Measurements from ENCODE around the gene CST3.
"Not testable (repeated sequence)": the region's sequence is repeated elsewhere in the genome, so short reads cannot be mapped to it uniquely, and the experiment has no call there.

CST3 gene

GRCh38 chr20:23662276-23662870 lies 24.6 kb upstream of the CST3 start:
- no peak for DNase-seq (ENCODE audit: low read depth in 2 of 2)

GRCh38 chr20:23661002-23661429 lies 23.3 kb upstream of the CST3 start:
- no peak for DNase-seq (ENCODE audit: low read depth in 2 of 2)

- DNase-seq (ENCODE audit: low read depth in 2 of 2) = no peak
Observed at GRCh38 chr20:23659989-23660837, 22.5 kb upstream of the CST3 start.

DNA sequence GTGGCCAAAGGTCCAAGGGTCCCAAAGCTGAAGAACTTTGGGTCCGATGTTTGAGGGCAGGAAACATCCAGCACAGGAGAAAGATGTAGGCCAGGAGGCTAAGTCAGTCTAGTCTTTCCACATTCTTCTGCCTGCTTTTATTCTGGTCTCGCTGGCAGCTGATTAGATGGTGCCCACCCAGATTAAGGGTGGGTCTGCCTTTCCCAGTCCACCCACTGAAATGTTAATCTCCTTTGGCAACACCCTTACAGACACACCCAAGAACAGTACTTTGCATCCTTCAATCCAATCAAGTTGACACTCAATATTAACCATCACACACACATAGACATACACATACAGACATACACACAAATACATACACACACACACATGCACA lies 21.8 kb upstream of the CST3 start:
- not testable (repeated sequence) for DNase-seq (ENCODE audit: low read depth in 2 of 2)

- DNase-seq (ENCODE audit: low read depth in 2 of 2) = no peak
Observed at GRCh38 chr20:23658989-23659609, 21.3 kb upstream of the CST3 start.

- no peak for DNase-seq (ENCODE audit: low read depth in 2 of 2)
Observed at GRCh38 chr20:23658336-23658735, 20.6 kb upstream of the CST3 start.

DNA sequence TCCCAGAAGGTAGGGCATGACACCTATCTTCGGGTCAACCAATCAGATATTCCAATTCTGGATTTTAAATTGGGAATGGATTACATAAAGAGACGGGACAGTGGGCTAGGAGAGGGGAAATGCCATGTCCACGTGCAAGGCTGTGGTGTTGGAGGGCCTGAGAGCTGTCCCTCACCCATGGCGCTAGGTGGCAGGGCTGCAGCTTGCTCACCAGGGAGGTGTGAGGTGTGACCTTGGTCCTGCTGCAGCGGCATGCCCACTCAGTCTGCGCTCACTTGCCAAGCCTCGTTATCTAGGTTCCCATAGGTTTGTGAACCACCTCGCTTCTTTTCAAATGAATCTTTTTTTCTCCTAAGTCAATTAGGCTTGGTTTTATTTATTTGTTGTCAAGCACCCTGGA lies 19.4 kb upstream of the CST3 start:
- no peak for DNase-seq (ENCODE audit: low read depth in 2 of 2)

DNA sequence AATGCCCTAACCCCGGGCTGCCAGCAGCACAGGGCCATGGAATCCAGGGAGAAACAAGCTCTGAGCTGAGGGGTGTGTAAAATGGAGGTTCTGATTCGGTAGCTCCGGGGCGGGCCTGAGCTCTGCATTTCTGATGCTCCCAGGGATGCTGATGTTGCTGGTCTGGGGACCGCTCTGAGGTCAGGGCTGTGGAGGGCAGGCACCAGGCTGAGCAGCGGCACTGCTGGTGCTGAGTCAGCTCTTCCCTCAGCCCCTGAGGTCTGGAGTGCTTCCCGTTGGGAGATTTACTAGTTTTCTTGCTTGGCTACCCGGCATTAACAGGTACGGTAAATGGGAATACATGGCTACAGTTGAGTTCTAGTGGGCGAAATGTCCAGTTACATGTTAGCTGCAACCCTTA lies 18.6 kb upstream of the CST3 start:
- DNase-seq (ENCODE audit: low read depth in 2 of 2) = no peak

- DNase-seq (ENCODE audit: low read depth in 2 of 2) = no peak
Observed at GRCh38 chr20:23655491-23656211, 17.9 kb upstream of the CST3 start.

- no peak for DNase-seq (ENCODE audit: low read depth in 2 of 2)
Observed at GRCh38 chr20:23654717-23655116, 17.0 kb upstream of the CST3 start.

- DNase-seq (ENCODE audit: low read depth in 2 of 2) = no peak
Observed at GRCh38 chr20:23654000-23654399, 16.2 kb upstream of the CST3 start.

GRCh38 chr20:23653400-23653938 lies 15.7 kb upstream of the CST3 start:
- DNase-seq (ENCODE audit: low read depth in 2 of 2) = no peak

GRCh38 chr20:23652926-23653325 lies 15.2 kb upstream of the CST3 start:
- DNase-seq (ENCODE audit: low read depth in 2 of 2) = no peak

DNA sequence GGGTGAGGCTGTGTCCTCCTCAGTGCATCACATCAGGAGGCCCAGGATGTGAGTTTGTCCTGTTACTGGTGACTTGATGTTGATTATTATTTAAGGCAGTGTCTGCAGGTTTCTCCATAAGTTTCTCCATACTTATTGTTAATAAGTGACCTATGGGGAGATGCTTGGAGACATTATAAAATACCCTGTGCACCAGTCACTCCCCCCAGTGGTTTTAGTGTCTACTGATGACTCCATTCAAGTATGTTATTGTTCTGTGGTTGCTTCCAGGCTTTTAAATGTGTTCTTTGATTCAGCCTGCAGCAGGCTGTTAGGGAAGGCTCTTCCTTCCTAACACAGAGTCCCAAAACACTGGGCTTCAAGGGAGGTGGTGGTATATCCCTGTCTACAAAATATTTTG lies 14.6 kb upstream of the CST3 start:
- DNase-seq (ENCODE audit: low read depth in 2 of 2) = no peak

- DNase-seq (ENCODE audit: low read depth in 2 of 2) = no peak
Observed at GRCh38 chr20:23651117-23651516, 13.4 kb upstream of the CST3 start.

GRCh38 chr20:23649830-23650417 lies 12.2 kb upstream of the CST3 start:
- no peak for DNase-seq (ENCODE audit: low read depth in 2 of 2)

DNA sequence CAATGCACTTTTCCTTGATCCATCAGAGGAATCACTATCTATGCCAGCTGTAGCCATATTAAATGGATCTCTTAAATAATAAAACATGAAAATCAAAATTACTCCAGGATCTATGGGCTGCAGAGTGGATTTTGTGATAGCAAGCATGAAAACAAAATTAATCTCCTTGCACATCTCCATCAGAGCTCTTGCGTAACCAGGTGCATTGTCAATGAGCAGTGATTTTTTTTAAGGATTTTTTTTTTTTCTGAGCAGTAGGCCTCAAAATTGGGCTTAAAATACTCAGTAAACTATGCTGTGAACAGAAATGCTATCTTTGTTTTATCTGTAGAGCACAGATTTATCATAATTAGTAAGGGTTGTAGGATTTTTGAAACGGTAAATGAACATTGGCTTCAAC lies 11.5 kb upstream of the CST3 start:
- no peak for DNase-seq (ENCODE audit: low read depth in 2 of 2)

GRCh38 chr20:23647346-23647745 lies 9.6 kb upstream of the CST3 start:
- no peak for DNase-seq (ENCODE audit: low read depth in 2 of 2)

DNA sequence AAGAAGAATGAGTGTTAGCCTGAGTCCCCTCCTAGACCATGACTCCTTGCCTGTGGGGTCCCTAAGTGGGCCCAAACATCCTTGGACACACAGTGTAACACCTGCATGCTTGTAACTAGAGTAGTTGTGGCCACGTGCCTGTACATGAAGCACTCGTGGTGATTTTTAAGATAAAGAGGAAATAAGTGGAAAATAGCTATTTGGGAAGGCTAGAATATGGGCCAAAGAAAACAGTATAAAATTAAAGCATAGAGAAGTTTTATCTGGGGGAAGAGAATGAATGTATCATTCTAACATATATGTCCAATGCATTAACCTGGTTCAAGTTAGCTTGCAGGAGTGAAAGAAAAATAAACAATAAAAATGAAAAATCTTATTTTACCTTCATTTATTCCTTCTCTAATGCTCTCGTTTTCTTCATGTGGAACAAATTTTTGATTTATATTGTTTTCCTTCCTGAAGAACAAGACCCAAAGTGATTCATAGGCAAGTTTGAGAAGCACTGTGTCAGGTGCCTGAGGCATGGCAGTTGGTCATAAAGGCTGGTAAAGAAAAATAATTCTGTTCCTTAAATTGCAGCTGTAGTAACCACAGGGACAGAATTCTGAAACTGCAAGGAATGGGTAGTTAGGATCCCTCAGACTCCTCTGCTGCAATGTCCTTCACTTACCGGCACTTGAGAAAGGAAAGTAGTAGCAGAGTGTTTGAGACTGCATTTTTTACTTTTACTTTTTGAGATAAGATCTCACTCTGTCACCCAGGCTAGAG lies 8.5 kb upstream of the CST3 start:
- no peak for DNase-seq (ENCODE audit: low read depth in 2 of 2)

- no peak for DNase-seq (ENCODE audit: low read depth in 2 of 2)
Observed at GRCh38 chr20:23645575-23645974, 7.8 kb upstream of the CST3 start.

- DNase-seq (ENCODE audit: low read depth in 2 of 2) = no peak
Observed at GRCh38 chr20:23644164-23644563, 6.4 kb upstream of the CST3 start.
